Stimulated activated CD4-positive, alpha-beta T cell treated with anti-CD3 and anti-CD28 coated beads, Interleukin-2, amount 100 ng/mL, for 48 hours (primary cell): ENCODE measurements around the gene MLEC.

Experiments used
- DNase-seq, 2 donors: peaks; one replicate each; pipeline ENCODE4 v3.0.0-alpha.2; 2020

The MLEC gene

DNA sequence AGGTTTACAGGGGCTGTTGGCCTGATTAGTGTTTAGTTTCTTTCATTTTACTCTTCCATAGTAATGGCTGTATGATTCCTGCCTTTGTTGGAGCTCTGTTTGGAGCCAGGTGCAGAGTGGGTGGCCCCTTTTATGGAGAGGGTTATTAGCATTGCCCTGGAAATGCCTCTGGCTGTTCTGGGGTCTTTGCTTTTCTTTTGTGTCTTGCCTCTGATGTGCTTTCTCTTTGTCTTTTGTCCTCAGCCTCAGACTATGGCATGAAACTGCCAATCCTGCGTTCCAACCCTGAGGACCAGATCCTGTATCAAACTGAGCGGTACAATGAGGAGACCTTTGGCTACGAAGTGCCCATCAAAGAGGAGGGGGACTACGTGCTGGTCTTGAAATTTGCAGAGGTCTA is 6.9 kb downstream of the MLEC start:
- DNase-seq, result no peak

GRCh38 chr12:120696626-120697025 is 9.7 kb downstream of the MLEC start:
- DNase-seq, result no peak

DNA sequence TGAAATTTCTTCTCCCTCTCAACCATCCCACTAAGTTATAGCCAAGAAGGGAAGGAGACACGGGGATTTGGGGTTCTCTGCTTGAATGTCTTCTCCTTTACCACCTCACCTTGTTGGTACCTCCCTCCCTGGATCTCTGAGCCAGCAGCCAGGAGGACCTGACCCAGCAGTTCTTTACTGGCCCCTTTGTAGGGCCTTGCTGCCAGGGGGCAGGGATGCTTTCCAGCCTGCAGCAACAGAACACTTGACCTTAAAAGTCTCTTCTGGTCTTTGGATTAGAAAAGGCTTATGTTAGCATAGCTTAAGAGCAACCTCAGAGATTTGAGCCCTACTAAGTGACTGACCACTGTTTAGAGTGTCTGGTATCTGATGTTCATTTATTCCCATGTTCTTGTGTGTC is 10.4 kb downstream of the MLEC start:
- DNase-seq, result no peak

- no peak for DNase-seq
Measured at GRCh38 chr12:120698665-120699064, 11.7 kb downstream of the MLEC start.

DNA sequence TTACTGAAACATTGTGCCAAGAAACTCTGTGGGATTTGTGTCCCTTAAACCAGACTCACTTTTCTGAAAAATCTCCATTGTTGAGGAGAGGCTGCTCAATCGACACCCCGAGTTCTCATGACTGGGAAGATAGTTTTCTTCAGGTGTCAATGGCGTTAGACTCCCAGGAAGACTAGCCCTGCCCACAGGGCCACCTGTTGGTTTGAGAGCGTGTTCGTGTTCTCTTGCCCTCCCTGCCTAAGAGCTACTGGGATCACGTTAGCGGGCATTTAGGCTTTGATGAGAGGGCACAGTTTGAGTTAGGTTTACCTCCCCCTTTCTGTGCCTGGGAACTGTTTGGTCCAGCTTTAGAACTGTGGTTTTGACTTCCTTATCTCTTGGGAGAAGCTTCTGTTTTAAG is 12.6 kb downstream of the MLEC start:
- no peak for DNase-seq

DNA sequence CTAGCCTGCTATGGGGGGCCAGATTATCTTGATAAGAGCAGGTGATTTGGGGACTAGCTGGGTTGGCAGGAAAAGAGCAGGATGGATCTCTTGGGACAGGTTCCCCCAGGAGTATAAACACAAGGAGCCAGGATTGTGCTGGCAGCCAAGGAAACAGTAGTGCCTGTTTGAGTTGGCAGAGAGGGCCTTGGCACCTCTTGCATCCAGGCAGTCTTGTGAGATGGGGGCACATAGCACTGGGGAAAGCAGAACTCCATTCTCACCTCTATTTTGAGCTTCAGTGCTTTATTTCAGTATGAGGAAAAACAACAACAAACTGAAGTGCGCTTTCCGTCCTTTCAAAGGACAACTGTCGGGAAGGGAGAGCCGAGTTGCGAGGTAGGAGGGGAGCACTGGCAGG is 13.9 kb downstream of the MLEC start:
- no peak for DNase-seq

DNA sequence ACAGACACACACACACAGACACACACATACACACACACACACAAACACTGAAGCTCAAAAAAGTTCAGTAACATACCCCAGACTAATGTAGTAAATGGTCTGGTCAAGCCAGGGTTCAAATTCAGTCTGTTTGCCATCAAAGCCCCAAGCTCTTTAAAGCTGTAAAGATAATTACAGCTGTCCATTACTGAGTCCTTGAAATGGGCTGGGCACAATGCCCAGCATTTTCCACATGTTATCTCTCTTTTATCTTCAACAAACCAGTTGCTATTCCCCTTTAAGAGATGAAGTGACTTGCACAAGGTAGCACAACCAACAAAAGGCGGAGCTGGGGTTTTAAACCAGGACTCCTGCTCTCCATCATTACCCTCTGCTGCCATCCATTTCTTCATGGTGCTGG is 15.7 kb downstream of the MLEC start:
- no peak for DNase-seq

GRCh38 chr12:120703311-120703942 is 16.5 kb downstream of the MLEC start:
- DNase-seq, result no peak

DNA sequence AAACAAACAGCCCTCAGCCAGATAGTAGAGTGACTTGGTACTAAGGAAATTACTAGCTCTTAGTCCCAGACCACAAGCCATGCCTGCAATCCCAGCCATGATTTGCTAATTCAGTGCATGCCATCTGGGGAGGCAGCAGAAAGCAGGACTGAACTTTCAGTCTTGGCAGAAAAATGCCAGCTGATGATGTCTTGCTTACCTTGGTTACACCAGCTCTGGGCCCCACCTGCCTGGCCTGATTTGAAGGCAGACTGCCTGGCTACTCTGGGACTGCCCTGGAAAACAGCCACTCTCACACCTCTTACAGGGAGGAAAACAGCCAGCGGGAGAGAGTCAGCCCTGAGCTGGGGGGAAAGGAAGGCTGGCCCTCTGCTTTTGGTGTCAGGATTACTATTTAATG is 18.7 kb downstream of the MLEC start:
- DNase-seq, result no peak

DNA sequence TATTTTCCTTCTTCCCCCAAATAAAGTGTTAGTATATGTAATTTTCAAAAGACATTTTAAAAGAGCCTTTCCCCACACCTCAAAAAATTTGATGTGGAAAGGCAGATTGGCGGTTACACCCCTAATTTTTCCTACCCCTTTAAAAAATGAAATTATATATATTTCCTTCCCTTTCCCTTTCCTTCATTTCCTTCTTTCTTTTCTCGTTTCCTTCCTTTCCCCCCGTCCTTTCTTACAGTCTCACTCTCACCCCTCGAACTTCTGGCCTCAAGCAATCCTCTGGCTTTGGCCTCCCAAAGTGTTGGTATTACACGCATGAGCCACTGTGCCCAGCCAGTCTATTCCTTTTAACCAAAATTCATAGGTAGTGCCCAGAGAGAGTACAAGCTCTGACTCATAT is 19.1 kb downstream of the MLEC start:
- no peak for DNase-seq

- no peak for DNase-seq
Measured at GRCh38 chr12:120708651-120709050, 21.7 kb downstream of the MLEC start.

GRCh38 chr12:120710031-120710804 is 23.3 kb downstream of the MLEC start, which contains the start of gene UNC119B:
UNC119B (plus strand) TSS chr12:120710458; CDS start chr12:120710475, 17 bp downstream.
- peak; percentile 67 to 68 for DNase-seq

DNA sequence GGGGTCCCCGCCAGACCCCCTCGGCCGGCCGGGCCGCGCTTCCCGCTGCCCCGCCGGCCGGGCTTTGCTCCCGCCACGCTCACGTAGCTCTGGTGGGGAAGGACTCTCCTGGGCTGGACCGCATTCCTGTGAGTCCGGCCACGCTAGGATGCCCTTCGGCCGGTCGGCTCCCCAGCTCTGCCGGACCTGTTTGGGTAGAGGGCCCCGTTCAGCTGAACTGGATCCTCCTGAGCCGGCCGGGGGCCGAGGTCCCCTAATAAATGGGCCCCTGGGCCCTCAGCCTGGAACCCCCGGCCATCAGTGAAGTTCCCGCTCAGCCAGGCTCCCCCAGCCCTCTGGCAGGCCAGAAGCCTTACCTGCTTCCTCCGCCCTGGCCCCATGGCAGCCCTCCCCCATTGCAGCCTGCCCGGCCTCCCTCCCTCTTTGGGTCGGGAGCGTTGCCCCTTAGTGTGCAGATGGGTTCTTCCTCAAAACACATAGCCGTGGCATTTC is 23.9 kb downstream of the MLEC start:
- no peak for DNase-seq

DNA sequence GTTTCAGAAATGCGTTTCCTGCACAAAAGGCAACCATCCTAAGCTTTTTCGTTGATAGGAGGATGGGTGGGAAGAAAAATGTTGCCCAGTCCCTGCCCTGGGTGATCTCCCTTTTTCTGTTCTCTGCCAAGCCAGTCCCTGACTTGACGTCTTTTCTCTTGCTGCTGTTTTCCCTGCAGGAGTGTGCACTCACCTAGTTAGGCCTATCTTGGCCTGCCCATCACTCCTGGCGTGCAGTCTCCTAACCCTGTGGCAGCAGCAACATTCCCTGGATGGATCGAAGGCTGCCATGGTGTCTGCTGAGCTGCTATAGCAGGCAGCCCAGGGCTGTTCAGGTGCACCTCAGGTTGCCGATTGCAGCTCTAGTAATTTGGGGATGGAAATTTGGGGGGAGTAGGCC is 24.5 kb downstream of the MLEC start:
- no peak for DNase-seq

DNA sequence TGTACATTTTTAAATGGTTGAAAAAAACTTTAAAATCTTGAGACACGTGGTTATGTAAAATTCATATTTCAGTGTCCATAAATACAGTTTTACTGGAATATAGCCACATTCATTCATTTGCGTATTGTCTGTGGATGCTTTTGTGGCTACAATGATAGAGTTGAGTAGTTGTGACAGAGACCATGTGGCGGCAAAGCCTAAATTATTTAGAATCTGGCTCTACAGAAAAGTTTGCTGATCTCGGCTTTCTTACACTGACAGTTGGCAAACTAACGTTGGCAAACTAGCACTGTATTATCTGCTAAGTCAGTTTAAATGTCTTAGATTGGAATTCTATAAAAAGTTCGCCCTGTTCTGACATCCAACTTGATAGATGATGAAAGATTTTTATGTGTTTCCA is 25.7 kb downstream of the MLEC start:
- no peak for DNase-seq

GRCh38 chr12:120713861-120714482 is 27.0 kb downstream of the MLEC start:
- DNase-seq, result peak; percentile 72 to 74

DNA sequence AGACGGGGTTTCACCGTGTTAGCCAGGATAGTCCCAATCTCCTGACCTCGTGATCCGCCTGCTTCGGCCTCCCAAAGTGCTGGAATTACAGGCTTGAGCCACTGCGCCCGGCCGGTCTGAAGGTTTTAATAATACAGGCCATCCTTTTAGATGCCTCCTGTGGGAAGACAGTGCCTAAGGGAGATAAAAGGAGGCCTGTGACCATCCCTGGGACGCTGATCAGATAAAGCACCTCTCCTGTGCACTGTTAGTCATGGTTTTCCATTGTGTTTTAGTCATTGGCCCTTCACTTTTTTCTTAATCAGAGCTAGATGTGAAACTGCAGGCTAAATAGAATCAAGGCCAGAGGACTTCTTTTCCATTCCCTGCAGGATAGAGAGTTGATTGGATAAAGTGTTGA is 31.1 kb downstream of the MLEC start:
- DNase-seq, result no peak

DNA sequence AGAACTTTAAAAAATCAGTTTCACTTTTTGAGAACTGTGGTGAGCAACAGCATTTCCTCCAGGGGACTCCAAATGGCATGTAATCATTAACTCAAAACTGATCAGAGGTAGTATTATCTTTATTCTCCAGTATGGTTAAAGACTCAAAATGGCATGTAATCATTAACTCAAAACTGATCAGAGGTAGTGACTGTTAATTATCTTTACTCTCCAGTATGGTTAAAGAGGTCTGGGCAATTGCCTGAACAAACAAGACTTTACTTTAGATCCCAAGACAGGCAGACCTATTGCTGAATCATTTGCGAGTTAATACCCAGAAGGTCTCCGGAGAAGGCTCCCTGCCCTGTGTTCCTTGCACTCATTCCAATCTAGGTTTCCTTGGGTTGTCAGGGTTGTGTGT is 32.1 kb downstream of the MLEC start:
- DNase-seq, result no peak

DNA sequence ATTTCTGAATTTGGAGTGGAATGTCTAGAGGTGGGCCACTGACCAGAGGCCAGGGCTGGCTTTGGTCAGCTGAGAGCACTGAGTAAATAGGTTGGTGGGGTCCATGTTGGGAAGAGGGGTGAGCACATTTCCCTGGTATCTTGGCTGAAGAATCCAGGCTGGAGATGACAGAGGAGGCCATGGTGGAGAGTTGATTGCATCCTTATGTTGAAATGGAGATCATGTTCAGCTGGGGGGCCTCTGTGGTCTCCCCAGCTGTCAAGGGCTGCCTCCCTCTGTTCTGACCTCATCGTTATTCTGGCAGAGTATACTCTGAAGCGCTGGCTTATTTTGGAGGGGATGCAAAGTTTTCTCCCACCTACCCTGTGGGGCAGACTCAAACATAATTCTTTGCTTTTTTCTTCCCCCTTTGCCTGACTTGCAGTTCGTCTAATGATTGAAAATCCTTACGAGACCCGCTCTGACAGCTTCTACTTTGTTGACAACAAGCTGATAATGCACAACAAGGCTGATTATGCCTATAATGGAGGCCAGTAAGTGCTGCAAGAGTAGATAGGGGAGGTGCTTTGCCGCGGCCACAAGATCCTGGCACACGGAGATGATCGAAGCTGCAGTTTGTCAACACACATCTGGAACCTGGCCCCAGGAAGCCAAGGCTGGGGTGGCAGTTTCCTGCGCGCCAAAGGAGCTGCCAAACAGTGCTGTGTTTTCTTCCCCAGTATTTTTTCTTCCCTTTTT is 32.7 kb downstream of the MLEC start:
- no peak for DNase-seq

DNA sequence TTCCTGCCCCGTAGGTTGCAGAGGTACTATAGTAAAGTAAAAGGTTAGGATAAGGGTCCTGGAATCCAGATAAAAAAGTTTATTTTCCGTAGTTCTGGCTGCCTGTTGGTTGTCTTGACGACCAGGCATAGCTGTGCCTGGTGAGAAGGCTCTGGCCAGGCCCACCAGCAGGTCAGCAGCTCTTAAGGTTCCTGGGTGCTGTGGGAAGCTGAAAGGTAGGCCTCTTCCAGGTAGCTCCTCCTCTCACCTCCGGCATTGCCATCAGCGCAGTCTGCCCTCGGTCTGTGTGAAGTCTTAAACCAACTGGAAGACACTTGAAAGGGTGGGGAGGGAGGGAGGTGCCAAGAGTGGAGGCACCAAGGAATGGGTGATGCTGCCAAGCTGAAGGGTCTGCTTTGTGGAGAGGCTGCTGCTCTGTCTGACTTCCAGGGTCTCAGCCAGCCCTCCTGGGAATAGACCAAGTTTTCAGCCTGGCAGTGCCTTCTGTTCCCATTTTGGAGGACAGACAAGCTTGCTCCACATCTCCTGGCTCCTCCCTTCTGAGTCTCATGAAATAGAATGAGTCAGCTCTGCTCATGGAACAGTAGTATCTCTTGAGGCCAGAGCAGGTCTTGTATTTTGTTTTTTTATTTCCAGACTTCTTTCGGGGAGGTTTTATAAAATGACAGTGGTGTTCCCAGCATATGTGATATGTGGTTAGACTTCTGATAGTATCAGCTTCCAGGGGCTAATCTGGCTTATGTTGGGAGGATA is 33.5 kb downstream of the MLEC start:
- DNase-seq, result no peak

DNA sequence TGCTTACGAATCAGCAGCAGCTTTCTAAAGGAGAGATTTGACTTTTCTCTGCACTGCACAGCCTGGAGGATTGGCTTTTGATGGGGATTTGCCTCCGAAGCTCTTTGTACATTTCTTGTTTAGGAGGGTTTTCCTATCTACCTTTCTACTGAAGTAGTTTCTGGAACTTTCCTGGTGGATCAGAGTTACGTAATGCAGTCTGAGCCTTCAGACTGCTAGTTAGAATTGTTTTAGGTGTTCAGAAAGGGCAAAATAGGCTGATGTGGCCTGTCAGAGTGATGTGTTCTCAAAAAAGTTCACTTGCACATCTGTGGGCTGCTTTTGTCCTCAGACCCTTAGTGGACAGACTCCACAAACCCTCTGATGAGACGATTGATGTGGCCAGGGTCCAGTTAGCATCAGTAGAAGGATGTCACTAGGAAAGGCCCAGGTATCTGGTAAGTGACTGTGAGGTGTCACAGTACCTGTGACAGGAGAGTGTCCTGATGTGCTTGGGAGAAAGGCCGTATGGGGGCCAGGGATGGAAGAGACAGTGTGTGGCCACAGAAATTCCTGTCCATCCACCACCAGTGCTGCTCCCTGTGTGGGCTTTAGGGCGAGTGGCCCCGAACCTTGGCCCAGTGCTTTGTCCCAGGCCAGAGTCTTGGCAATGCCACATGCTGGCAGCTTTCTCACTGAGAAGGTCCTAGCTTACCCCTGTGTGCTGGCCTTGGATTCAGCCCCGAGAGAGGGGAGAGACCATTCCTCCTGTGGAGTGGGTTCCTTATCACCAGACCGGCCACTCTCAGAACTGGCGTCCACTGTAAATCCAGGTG is 34.2 kb downstream of the MLEC start:
- no peak for DNase-seq

GRCh38 chr12:120721866-120722265 is 34.9 kb downstream of the MLEC start:
- no peak for DNase-seq
